ENCODE results near the gene HNF1B.
"Not testable (repeated sequence)": the region's sequence is repeated elsewhere in the genome, so short reads cannot be mapped to it uniquely, and the experiment has no call there.

HNF1B gene

DNA sequence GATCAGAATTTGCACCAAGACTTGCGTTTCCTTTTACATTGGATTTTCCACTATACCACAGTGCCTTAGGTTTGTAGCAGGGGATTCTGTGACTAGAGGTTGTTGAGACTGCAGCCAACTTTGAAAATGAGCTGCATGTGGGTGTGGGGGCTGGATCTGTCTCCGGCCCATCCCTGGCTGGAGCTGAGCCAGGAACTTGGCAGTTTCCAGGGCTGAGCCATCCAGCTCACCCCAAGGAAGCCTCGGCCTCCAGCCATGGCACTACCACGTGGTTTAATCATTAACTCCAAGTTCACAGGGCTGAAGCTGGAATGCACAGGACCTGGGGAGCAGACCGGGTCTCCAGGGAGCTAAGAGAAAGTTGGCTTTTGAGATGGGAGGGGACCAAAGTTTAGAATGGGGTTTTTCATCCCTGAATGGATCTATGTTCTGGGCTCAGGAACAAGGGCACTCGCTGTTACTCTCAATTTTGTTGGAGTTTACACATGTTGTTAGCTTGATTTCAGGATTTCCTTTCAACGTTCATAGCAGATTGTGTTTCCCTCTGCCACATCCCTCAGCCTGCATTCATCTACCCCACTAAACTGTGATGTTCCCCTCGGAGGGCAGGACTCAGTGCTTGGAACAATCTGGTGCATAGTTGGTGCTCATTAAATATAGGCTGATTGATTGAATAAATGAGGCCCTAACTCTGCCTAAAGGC, 42.3 kb upstream of the HNF1B start:
- TF ChIP-seq, protein P1, sequence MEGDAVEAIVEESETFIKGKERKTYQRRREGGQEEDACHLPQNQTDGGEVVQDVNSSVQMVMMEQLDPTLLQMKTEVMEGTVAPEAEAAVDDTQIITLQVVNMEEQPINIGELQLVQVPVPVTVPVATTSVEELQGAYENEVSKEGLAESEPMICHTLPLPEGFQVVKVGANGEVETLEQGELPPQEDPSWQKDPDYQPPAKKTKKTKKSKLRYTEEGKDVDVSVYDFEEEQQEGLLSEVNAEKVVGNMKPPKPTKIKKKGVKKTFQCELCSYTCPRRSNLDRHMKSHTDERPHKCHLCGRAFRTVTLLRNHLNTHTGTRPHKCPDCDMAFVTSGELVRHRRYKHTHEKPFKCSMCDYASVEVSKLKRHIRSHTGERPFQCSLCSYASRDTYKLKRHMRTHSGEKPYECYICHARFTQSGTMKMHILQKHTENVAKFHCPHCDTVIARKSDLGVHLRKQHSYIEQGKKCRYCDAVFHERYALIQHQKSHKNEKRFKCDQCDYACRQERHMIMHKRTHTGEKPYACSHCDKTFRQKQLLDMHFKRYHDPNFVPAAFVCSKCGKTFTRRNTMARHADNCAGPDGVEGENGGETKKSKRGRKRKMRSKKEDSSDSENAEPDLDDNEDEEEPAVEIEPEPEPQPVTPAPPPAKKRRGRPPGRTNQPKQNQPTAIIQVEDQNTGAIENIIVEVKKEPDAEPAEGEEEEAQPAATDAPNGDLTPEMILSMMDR (IDR thresholded peaks at IDR 0.05; ENCODE audit: low read depth, low read length, poor library complexity, severe bottlenecking) = no peak
- no peak for TF ChIP-seq EZH2phosphoT487 (IDR thresholded peaks at IDR 0.05; ENCODE audit: borderline replicate concordance, low read length)
- Histone ChIP-seq H3K4me3 (ENCODE audit: low read length) (no peak overlapping the region), H3K27me3 (ENCODE audit: control insufficient read depth, low read length) (peaks cover 32% of the 10 kb centered on the region), H3K4me1 (ENCODE audit: control insufficient read depth, low read length) (peaks cover 7% of the 10 kb centered on the region), H3K9me3 (ENCODE audit: control insufficient read depth, insufficient read depth, low read length) (no peaks in the 10 kb centered on the region), H3K79me2 (ENCODE audit: control insufficient read depth, low read length) (no peaks in the 10 kb centered on the region), H3K9me2 (replicated peaks; ENCODE audit: control insufficient read depth, low read length) (no peaks in the 10 kb centered on the region), H3K4me2 (ENCODE audit: low read length) (no peak overlapping the region), H3K36me3 (ENCODE audit: control insufficient read depth, low read length) (no peaks in the 10 kb centered on the region), H4K20me1 (ENCODE audit: control insufficient read depth, insufficient read depth, low read depth, low read length) (no peaks in the 10 kb centered on the region), H3K27ac (ENCODE audit: low read depth, low read length) (no peak overlapping the region), H3F3A (ENCODE audit: control insufficient read depth, insufficient read depth) (no peaks in the 10 kb centered on the region)

DNA sequence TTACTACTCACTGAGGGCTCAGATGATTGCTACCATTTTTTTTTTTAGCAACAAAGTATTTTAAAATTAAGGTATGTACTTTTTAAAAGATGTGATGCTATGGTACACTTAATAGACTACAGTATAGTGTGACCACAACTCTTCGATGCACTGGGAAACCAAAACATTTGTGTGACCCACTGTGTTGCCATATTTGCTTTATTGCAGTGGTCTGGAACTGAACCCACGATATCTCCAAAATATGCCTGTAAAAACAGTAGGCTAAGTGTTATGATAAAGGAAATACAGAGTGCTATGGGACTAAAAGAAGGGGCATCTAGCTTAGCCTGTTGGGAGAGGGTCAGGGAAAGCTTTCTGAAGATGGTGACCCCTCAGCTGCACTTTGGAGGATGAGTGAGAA, 41.6 kb upstream of the HNF1B start:
- TF ChIP-seq EZH2phosphoT487 (IDR thresholded peaks at IDR 0.05; ENCODE audit: borderline replicate concordance, low read length) = no peak
- TF ChIP-seq, protein P1 (IDR thresholded peaks at IDR 0.05; ENCODE audit: low read depth, low read length, poor library complexity, severe bottlenecking) = no peak
- no peaks in the 10 kb centered on the region for H4K20me1 ChIP-seq (ENCODE audit: control insufficient read depth, insufficient read depth, low read depth, low read length)
- H3K27ac ChIP-seq (ENCODE audit: low read depth, low read length) = no peak overlapping the region
- no peak overlapping the region for H3K4me3 ChIP-seq (ENCODE audit: low read length)
- no peaks in the 10 kb centered on the region for H3F3A ChIP-seq (ENCODE audit: control insufficient read depth, insufficient read depth)
- no peaks in the 10 kb centered on the region for H3K79me2 ChIP-seq (ENCODE audit: control insufficient read depth, low read length)
- peaks cover 32% of the 10 kb centered on the region for H3K27me3 ChIP-seq (ENCODE audit: control insufficient read depth, low read length)
- peaks cover 11% of the 10 kb centered on the region for H3K4me1 ChIP-seq (ENCODE audit: control insufficient read depth, low read length)
- H3K9me3 ChIP-seq (ENCODE audit: control insufficient read depth, insufficient read depth, low read length) = no peaks in the 10 kb centered on the region
- no peak overlapping the region for H3K4me2 ChIP-seq (ENCODE audit: low read length)
- no peaks in the 10 kb centered on the region for H3K9me2 ChIP-seq (replicated peaks; ENCODE audit: control insufficient read depth, low read length)
- no peaks in the 10 kb centered on the region for H3K36me3 ChIP-seq (ENCODE audit: control insufficient read depth, low read length)

DNA sequence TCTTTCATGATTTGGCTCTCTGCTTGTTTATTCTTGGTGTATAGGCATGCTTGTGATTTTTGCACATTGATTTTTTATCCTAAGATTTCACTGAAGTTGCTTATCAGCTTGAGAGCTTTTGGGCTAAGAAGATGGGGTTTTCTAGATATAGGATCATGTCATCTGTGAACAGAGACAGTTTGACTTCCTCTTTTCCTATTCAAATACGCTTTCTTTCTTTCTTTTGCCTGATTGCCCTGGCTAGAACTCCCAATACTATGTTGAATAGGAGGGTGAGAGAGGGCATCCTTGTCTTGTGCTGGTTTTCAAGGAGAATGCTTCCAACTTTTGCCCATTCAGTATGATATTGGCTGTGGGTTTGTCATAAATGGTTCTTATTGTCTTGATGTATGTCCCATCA, 37.6 kb upstream of the HNF1B start:
- not testable (repeated sequence) for H3K27me3 ChIP-seq (ENCODE audit: control insufficient read depth, low read length); H3K36me3 ChIP-seq (ENCODE audit: control insufficient read depth, low read length); H3K79me2 ChIP-seq (ENCODE audit: control insufficient read depth, low read length); H3K27ac ChIP-seq (ENCODE audit: low read depth, low read length); H3K4me2 ChIP-seq (ENCODE audit: low read length); H3K9me3 ChIP-seq (ENCODE audit: control insufficient read depth, insufficient read depth, low read length); H4K20me1 ChIP-seq (ENCODE audit: control insufficient read depth, insufficient read depth, low read depth, low read length); H3F3A ChIP-seq (ENCODE audit: control insufficient read depth, insufficient read depth); H3K9me2 ChIP-seq (replicated peaks; ENCODE audit: control insufficient read depth, low read length); H3K4me3 ChIP-seq (ENCODE audit: low read length)
- peaks cover 11% of the 10 kb centered on the region for H3K4me1 ChIP-seq (ENCODE audit: control insufficient read depth, low read length)

DNA sequence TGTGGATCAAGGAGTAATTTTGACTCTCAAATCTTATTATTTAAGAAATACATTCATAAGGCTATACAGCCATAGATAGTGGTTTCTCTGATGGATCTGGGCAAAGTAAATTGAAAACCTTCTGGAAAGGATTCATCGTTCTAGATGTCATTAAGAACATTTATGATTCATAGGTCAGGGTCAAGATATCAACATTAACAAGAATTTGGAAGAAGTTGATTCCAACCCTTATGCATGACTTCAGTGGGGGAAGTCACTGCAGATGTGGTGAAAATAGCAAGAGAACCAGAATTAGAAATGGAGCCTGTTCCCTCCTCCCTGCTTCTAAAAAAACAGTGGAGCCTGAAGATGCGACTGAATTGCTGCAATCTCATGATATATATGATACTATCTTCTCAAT, 36.6 kb upstream of the HNF1B start:
- Histone ChIP-seq H3K4me3 (ENCODE audit: low read length) (no peak overlapping the region), H3K36me3 (ENCODE audit: control insufficient read depth, low read length) (no peaks in the 10 kb centered on the region), H3K9me2 (replicated peaks; ENCODE audit: control insufficient read depth, low read length) (no peaks in the 10 kb centered on the region), H3K27me3 (ENCODE audit: control insufficient read depth, low read length) (no peaks in the 10 kb centered on the region), H3K4me2 (ENCODE audit: low read length) (no peak overlapping the region), H4K20me1 (ENCODE audit: control insufficient read depth, insufficient read depth, low read depth, low read length) (no peaks in the 10 kb centered on the region), H3K4me1 (ENCODE audit: control insufficient read depth, low read length) (peaks cover 11% of the 10 kb centered on the region), H3K27ac (ENCODE audit: low read depth, low read length) (no peak overlapping the region), H3K9me3 (ENCODE audit: control insufficient read depth, insufficient read depth, low read length) (no peaks in the 10 kb centered on the region), H3F3A (ENCODE audit: control insufficient read depth, insufficient read depth) (no peaks in the 10 kb centered on the region), H3K79me2 (ENCODE audit: control insufficient read depth, low read length) (no peaks in the 10 kb centered on the region)
- no peak for TF ChIP-seq EZH2phosphoT487 (IDR thresholded peaks at IDR 0.05; ENCODE audit: borderline replicate concordance, low read length)
- TF ChIP-seq, protein P1 (IDR thresholded peaks at IDR 0.05; ENCODE audit: low read depth, low read length, poor library complexity, severe bottlenecking) = no peak

Measured in DOHH2 (cell line).